ENCODE results near the gene FKBP11.

FKBP11 gene

DNA sequence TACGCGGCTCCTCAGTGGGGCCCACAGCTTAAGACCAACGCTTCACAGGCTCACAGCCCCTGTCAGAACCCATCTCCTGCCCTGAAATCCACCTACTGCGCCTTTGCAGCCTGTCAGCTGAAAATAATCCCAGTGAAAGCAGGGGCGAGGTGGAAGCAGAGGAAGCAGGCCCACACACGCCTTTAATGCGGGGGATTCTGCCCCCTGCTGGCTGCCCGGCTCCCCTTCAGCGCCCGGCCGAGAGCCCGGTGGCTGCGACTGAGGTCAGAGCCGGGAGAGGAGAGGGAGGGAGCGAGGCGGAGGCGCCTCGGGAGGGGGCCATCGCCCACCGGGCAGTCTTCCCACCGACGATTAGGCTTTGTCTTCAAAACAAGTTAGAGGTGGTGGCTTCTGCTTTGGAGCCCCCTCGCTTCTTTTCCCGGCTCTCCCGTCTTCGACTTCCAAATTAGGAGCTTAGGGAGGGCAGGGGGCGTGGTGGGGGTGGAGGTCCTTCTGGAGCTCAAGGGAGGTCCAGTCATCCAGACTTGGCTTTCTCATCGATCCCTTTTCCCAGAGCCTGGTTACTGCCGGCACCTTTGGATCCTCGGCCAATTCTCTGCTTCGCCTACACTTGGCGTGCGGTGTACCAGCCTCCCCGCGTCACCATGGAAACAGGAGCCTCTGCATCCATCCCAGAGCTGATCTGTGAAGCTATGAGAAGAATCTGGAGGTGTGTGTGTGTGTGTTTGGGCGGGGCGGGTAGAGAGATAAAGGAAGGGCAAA, 34.5 kb downstream of the FKBP11 start (continued):
- TF ChIP-seq, protein P1, sequence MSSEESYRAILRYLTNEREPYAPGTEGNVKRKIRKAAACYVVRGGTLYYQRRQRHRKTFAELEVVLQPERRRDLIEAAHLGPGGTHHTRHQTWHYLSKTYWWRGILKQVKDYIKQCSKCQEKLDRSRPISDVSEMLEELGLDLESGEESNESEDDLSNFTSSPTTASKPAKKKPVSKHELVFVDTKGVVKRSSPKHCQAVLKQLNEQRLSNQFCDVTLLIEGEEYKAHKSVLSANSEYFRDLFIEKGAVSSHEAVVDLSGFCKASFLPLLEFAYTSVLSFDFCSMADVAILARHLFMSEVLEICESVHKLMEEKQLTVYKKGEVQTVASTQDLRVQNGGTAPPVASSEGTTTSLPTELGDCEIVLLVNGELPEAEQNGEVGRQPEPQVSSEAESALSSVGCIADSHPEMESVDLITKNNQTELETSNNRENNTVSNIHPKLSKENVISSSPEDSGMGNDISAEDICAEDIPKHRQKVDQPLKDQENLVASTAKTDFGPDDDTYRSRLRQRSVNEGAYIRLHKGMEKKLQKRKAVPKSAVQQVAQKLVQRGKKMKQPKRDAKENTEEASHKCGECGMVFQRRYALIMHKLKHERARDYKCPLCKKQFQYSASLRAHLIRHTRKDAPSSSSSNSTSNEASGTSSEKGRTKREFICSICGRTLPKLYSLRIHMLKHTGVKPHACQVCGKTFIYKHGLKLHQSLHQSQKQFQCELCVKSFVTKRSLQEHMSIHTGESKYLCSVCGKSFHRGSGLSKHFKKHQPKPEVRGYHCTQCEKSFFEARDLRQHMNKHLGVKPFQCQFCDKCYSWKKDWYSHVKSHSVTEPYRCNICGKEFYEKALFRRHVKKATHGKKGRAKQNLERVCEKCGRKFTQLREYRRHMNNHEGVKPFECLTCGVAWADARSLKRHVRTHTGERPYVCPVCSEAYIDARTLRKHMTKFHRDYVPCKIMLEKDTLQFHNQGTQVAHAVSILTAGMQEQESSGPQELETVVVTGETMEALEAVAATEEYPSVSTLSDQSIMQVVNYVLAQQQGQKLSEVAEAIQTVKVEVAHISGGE (tag by site-specific recombination; conservative IDR thresholded peaks at IDR 0.05; ENCODE audit: low read depth), result no peak
- TF ChIP-seq FEZF1 (tag by site-specific recombination; IDR thresholded peaks at IDR 0.05), result no peak
- peak; percentile 81; the same call in 1 of the 2 replicates for TF ChIP-seq ZIC2 (tag by site-specific recombination; IDR thresholded peaks at IDR 0.05)
- no peak for TF ChIP-seq ZNF837 (tag by site-specific recombination; IDR thresholded peaks at IDR 0.05)
- TF ChIP-seq, protein P2, sequence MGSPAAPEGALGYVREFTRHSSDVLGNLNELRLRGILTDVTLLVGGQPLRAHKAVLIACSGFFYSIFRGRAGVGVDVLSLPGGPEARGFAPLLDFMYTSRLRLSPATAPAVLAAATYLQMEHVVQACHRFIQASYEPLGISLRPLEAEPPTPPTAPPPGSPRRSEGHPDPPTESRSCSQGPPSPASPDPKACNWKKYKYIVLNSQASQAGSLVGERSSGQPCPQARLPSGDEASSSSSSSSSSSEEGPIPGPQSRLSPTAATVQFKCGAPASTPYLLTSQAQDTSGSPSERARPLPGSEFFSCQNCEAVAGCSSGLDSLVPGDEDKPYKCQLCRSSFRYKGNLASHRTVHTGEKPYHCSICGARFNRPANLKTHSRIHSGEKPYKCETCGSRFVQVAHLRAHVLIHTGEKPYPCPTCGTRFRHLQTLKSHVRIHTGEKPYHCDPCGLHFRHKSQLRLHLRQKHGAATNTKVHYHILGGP (tag by site-specific recombination; IDR thresholded peaks at IDR 0.05), result no peak
- TF ChIP-seq ZNF473 (tag by site-specific recombination; IDR thresholded peaks at IDR 0.05), result no peak
- peak; percentile 70 for TF ChIP-seq KLF9 (tag by site-specific recombination; IDR thresholded peaks at IDR 0.05; ENCODE audit: low read depth)
- TF ChIP-seq ZNF19 (tag by site-specific recombination; IDR thresholded peaks at IDR 0.05; ENCODE audit: low read depth), result no peak
- TF ChIP-seq, protein P3, sequence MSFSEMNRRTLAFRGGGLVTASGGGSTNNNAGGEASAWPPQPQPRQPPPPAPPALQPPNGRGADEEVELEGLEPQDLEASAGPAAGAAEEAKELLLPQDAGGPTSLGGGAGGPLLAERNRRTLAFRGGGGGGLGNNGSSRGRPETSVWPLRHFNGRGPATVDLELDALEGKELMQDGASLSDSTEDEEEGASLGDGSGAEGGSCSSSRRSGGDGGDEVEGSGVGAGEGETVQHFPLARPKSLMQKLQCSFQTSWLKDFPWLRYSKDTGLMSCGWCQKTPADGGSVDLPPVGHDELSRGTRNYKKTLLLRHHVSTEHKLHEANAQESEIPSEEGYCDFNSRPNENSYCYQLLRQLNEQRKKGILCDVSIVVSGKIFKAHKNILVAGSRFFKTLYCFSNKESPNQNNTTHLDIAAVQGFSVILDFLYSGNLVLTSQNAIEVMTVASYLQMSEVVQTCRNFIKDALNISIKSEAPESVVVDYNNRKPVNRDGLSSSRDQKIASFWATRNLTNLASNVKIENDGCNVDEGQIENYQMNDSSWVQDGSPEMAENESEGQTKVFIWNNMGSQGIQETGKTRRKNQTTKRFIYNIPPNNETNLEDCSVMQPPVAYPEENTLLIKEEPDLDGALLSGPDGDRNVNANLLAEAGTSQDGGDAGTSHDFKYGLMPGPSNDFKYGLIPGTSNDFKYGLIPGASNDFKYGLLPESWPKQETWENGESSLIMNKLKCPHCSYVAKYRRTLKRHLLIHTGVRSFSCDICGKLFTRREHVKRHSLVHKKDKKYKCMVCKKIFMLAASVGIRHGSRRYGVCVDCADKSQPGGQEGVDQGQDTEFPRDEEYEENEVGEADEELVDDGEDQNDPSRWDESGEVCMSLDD (tag by site-specific recombination; IDR thresholded peaks at IDR 0.05), result no peak
- TF ChIP-seq ZNF624 (tag by site-specific recombination; IDR thresholded peaks at IDR 0.05), result no peak
- peak; percentile 48; the same call in 1 of the 2 replicates for TF ChIP-seq KLF8 (tag by site-specific recombination; IDR thresholded peaks at IDR 0.05)
- TF ChIP-seq ZNF510 (tag by site-specific recombination; IDR thresholded peaks at IDR 0.05; ENCODE audit: insufficient replicate concordance), result no peak
- TF ChIP-seq ZFP41 (tag by site-specific recombination; IDR thresholded peaks at IDR 0.05; ENCODE audit: borderline replicate concordance), result no peak
- TF ChIP-seq, protein P4, sequence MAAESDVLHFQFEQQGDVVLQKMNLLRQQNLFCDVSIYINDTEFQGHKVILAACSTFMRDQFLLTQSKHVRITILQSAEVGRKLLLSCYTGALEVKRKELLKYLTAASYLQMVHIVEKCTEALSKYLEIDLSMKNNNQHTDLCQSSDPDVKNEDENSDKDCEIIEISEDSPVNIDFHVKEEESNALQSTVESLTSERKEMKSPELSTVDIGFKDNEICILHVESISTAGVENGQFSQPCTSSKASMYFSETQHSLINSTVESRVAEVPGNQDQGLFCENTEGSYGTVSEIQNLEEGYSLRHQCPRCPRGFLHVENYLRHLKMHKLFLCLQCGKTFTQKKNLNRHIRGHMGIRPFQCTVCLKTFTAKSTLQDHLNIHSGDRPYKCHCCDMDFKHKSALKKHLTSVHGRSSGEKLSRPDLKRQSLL (tag by site-specific recombination; IDR thresholded peaks at IDR 0.05), result no peak
- TF ChIP-seq ZNF48 (tag by site-specific recombination; IDR thresholded peaks at IDR 0.05), result no peak
- peak; percentile 76 for TF ChIP-seq ZBTB17 (tag by site-specific recombination; IDR thresholded peaks at IDR 0.05)
- no peak for TF ChIP-seq ZNF341 (tag by site-specific recombination; IDR thresholded peaks at IDR 0.05; ENCODE audit: low read depth)
- TF ChIP-seq ZNF654 (tag by site-specific recombination; IDR thresholded peaks at IDR 0.05; ENCODE audit: low read depth), result peak; percentile 89
- TF ChIP-seq, protein P5, sequence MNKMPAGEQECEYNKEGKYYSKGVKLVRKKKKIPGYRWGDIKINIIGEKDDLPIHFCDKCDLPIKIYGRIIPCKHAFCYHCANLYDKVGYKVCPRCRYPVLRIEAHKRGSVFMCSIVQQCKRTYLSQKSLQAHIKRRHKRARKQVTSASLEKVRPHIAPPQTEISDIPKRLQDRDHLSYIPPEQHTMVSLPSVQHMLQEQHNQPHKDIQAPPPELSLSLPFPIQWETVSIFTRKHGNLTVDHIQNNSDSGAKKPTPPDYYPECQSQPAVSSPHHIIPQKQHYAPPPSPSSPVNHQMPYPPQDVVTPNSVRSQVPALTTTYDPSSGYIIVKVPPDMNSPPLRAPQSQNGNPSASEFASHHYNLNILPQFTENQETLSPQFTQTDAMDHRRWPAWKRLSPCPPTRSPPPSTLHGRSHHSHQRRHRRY (tag by site-specific recombination; IDR thresholded peaks at IDR 0.05), result no peak
- TF ChIP-seq OVOL3 (tag by site-specific recombination; IDR thresholded peaks at IDR 0.05), result no peak
- TF ChIP-seq, protein P6, sequence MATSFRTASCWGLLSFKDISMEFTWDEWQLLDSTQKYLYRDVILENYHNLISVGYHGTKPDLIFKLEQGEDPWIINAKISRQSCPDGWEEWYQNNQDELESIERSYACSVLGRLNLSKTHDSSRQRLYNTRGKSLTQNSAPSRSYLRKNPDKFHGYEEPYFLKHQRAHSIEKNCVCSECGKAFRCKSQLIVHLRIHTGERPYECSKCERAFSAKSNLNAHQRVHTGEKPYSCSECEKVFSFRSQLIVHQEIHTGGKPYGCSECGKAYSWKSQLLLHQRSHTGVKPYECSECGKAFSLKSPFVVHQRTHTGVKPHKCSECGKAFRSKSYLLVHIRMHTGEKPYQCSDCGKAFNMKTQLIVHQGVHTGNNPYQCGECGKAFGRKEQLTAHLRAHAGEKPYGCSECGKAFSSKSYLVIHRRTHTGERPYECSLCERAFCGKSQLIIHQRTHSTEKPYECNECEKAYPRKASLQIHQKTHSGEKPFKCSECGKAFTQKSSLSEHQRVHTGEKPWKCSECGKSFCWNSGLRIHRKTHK (tag by site-specific recombination; IDR thresholded peaks at IDR 0.05), result no peak
- TF ChIP-seq, protein P7, sequence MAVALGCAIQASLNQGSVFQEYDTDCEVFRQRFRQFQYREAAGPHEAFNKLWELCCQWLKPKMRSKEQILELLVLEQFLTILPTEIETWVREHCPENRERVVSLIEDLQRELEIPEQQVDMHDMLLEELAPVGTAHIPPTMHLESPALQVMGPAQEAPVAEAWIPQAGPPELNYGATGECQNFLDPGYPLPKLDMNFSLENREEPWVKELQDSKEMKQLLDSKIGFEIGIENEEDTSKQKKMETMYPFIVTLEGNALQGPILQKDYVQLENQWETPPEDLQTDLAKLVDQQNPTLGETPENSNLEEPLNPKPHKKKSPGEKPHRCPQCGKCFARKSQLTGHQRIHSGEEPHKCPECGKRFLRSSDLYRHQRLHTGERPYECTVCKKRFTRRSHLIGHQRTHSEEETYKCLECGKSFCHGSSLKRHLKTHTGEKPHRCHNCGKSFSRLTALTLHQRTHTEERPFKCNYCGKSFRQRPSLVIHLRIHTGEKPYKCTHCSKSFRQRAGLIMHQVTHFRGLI (tag by site-specific recombination; IDR thresholded peaks at IDR 0.05), result no peak
- TF ChIP-seq, protein P8, sequence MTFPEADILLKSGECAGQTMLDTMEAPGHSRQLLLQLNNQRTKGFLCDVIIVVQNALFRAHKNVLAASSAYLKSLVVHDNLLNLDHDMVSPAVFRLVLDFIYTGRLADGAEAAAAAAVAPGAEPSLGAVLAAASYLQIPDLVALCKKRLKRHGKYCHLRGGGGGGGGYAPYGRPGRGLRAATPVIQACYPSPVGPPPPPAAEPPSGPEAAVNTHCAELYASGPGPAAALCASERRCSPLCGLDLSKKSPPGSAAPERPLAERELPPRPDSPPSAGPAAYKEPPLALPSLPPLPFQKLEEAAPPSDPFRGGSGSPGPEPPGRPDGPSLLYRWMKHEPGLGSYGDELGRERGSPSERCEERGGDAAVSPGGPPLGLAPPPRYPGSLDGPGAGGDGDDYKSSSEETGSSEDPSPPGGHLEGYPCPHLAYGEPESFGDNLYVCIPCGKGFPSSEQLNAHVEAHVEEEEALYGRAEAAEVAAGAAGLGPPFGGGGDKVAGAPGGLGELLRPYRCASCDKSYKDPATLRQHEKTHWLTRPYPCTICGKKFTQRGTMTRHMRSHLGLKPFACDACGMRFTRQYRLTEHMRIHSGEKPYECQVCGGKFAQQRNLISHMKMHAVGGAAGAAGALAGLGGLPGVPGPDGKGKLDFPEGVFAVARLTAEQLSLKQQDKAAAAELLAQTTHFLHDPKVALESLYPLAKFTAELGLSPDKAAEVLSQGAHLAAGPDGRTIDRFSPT (tag by site-specific recombination; IDR thresholded peaks at IDR 0.05), result no peak
- TF ChIP-seq ZNF146 (tag by site-specific recombination; IDR thresholded peaks at IDR 0.05), result no peak

Data from HEK293 (cell line).